HG03378 (cell line): ENCODE data around the gene MEGF6.
"Not testable (repeated sequence)": the region's sequence is repeated elsewhere in the genome, so short reads cannot be mapped to it uniquely, and the experiment has no call there.

Source experiments
- ATAC-seq: cut with Tn5 transposase; IDR thresholded peaks from one replicate; pipeline ENCODE4 v1.9.1; 2021; ENCODE audit warnings: mild to moderate bottlenecking, moderate library complexity; ENCODE audit not compliant: unreplicated experiment

The MEGF6 gene

DNA sequence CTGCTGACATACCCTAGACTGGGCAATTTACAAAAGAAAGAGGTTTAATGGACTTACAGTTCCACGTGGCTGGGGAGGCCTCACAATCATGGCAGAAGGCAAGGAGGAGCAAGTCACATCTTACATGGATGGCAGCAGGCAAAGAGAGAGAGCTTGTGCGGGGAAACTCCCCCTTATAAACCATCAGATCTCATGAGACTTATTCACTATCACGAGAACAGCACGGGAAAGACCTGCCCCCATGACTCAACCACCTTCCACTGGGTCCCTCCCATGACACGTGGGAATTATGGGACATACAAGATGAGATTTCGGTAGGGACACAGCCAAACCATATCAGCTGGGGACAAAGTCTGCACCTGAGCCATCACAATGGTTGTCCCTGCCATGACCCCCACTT, 35.8 kb downstream of the MEGF6 start:
- not testable (repeated sequence) for ATAC-seq

DNA sequence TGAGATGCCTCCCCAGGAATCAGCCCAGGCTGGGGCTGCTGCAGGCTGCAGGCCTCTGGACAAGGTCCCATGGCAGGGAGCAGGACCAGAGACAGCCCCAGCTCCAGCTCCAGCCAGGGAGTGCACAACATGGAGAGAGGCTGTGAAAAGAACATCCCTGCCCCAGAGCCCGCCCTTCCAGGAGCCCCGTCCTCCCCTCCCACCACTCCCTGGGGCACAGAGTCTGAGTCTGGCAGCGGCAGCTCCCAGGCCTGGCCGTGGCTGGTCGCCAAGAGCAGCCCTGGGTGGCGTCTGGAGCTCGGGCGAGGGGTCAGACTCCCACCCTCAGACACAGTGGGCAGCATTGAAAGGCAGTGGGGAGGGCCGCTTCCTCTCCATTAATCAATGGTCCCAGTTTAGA, 37.8 kb downstream of the MEGF6 start:
- ATAC-seq: no peak

DNA sequence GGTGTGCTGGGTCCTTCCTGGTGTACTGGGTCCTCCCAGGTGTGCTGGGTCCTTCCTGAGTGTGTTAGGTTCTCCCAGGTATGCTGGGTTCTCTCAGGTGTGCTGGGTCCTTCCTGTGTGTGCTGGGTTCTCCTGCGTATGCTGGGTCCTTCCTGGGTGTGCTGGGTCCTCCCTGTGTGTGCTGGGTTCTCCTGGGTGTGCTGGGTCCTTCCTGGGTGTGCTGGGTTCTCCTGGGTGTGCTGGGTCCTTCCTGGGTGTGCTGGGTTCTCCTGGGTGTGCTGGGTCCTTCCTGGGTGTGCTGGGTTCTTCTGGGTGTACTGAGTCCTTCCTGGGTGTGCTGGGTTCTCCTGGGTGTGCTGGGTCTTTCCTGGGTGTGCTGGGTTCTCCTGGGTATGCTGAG, 38.7 kb downstream of the MEGF6 start:
- not testable (repeated sequence) for ATAC-seq

GRCh38 chr1:3571263-3571662, 40.0 kb downstream of the MEGF6 start:
- no peak for ATAC-seq

DNA sequence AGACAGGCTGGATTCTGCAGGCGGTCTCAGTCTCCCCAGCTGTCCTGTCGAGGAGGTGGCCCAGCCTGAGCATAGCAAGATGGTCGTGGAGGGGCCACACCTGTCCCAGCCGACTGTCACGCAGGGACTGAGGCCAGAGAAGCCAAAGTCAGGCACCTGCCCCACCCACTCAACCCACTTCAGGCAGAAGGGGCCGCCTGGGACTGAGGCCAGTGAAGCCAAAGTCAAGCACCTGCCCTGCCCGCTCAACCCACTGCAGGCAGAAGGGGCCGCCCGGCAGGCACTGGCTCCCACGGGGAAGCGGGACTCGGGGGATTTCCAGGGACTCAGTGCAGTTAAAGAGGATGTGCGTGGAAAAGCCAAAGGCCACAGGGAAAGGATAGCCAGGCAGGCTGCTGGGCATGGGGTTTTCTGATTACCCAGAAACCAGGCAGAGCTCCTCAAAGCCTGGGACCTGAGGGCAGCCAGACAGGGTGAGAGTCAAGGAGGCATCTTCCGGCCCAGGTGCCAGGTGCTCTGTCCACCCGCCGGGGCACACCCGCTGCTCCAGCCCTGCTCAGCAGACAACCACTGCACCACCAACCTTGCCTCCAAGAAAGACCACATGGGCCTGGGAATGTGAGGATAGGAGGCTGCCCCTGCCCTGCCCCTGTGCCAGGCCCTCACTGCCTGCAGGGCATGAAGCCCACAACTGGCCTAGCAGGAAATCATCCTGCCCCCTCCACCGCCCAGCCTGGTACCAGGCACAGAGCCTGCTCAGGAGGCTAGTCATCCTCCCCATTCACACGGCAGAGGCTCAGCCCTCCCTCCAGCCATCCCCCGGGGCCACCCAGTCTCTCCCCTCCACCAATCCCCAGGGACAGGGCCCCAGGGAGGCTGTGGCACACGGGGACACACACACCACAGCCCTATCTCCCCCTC, 41.0 kb downstream of the MEGF6 start:
- no peak for ATAC-seq

DNA sequence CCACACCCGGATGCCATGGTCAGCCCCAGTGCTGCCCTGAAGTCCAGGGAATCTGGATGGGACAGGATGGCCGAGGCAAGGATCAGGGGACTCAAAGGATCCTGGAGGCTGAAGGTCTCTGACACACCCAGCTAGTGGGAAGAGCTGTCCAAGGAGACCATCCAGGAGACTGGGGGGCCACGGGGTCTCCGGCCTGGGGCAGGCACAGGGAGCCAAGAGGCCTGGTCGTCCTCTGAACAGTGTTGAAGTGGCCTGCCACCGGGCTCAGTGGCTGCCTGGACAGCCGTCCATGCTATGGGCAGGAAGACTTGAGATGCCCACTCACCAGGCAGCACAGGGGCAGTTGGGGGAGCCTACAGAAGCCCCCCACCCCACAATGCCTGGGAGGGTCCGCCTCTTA, 41.9 kb downstream of the MEGF6 start:
- ATAC-seq: no peak

- no peak for ATAC-seq
Observed at GRCh38 chr1:3568815-3569435, 42.4 kb downstream of the MEGF6 start.

GRCh38 chr1:3566951-3567804, 44.1 kb downstream of the MEGF6 start:
- no peak for ATAC-seq

GRCh38 chr1:3566003-3566885, 45.1 kb downstream of the MEGF6 start:
- ATAC-seq: no peak

DNA sequence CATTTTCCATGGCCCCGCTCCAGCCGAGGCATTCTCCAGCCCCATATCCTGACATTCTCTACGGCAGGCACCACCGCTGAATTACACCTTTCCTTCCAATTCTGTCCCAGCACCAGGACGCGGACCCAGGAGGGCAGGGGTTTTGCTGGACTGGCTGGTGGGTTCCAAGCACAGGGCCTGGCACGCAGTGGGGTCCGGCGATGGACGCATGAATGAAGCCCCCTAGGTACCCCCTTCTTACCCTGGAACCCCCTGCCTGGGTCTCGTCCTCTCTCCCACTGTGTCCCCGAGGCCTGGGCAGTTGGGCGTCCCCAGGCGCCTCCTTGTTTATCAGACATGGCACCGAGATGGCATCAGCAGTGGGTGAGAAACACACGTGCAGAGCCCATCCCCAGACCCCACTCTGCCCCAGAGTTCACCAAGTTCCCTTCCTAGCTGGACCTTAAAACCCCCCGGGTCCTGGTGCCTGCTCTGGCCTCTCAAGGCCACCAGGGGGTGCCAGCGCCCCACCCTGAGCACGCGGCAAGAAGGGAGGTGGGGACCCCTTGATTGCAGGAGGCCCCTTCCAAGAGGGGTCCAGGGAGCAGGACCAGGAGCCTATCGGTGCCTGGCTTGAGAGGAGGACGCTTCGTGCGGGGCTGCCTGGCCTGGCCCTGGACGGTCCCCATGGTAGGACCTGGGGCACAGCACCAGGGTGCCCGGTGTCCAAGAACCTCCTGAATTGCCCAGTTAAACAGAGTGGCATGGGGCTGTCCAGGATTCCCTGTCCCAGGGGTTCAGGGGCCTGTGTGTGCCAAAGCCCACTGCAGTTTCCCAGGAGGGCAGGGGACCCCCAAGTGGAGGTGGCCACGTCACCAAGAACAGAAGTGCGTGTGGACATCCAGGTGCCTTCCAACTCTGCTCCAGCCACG, 46.1 kb downstream of the MEGF6 start:
- no peak for ATAC-seq

DNA sequence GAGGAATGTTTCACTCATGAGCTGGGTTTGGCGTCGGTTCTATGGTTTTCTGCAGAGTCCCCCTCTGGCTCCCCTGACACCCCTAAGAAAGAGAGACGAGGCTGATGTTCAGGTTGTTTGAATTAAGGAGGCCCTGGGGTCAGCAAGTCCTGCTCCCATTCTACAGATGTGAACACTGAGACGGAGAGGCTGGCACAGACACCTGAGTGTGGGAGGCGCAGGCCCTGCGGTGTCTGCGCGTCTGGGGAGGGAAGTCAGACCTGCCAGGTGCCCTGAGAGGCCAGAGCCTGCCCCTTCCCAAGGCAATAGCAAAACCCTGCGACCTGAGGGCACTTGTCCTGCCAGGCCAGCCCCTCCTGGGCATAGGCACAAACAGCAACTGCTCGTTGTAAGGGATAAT, 47.7 kb downstream of the MEGF6 start:
- no peak for ATAC-seq

DNA sequence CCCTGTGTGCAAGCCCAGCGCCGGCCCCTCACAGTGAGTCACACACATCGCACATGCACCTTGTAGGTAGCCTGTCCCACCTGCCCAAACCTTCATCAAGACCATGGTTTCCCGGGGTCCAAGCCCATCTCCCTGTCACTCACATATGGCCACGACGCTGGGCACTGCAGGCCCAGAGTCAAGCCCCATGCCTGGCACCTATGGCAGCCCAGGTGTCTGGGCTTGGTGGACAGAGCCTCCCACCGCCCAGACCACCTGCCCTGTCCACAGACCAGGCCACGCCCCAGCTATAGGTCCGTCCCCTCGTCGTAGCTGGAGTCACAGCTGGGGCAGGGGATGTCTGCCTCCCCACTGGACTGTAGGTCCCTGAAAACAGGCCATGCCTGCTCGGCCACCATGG, 48.2 kb downstream of the MEGF6 start:
- ATAC-seq: no peak

GRCh38 chr1:3562712-3563111, 48.6 kb downstream of the MEGF6 start:
- no peak for ATAC-seq

DNA sequence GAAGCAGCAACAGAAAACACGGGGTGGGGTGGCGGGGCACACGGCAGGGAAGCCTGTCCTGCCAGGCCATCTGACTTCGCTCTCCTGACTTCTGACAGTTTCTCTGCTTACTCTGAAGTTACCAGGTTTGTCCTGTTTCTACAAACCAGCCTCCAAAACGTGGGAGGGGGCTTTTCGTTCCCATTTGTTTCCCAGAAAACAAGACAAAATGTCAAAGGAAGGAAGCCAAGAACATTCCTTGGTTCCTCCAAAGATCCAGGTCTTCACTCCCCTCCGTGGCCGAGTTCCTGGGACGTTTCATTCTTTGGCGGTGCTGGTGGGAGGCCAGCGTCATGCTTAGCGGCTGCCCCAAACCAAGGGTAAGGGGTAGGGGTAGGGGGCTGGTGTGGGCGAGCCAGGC, 49.6 kb downstream of the MEGF6 start:
- no peak for ATAC-seq

DNA sequence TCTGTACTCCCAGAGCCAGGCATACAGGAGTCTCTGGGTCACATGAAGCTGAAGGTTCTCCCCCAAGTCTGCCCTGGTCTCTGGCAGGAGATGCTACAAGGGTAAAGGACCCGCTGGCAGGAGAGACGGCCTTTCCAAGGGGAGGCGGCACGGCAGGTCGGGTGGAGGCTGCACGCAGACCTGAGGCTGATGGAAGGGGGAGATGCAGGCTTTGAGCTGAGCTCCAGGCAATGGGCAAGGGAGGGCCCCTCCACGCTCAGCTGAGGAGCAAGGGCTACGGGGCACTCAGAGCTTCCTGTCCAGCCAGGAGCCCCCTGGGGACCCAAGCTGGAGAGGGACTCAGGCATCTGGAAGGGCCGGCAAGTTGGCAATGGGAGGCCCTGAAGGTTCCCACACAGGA, 50.3 kb downstream of the MEGF6 start:
- ATAC-seq: no peak

DNA sequence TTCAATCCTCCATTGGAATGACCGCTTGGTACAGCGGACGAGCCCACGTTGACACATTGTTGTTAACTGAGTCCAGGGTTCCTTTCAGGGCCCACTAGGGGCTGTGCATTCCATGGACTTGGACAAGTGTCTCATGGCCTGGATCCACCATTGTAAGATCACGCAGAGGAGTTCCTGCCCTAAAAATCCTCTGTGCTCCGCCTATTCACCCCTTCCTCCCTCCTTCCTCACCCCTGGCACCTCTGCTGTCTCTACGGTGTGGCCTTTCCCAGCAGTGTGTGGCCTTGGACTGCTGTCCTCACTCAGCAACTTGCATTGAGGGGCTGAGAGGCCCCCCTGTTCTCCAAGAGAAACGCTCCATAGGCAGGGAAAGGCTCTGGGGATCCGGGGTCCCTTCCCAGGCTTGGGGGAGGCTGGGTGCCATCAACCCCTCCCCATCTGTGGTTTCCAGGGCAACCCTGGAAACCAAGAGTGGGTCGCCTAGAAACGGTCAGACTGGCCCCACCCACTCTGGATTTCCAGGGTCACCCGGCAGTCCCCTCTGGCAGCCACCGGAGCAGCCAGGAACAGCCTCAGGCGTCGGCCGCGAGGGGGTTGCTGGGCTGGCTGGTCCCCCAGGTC, 50.9 kb downstream of the MEGF6 start:
- ATAC-seq: no peak

- ATAC-seq: no peak
Observed at GRCh38 chr1:3558036-3558726, 53.1 kb downstream of the MEGF6 start.

GRCh38 chr1:3557366-3557765, 53.9 kb downstream of the MEGF6 start:
- ATAC-seq: no peak
